WTC11 (cell line): ENCODE measurements around the gene NUMA1. TPM values are rescaled to one million over a fixed set of nuclear protein-coding genes. Genes with fewer than 3 reads are reported as not detected.

Experiments
- ATAC-seq: fragments of 200-7000 bp; cut with Tn5 transposase; 2 replicates; pipeline ENCODE4 v1.10.0; 2021; ENCODE audit warnings: mild to moderate bottlenecking, moderate library complexity
- CTCF ChIA-PET: fragments of 300-600 bp; sonication (Branson Sonifier 250); formaldehyde crosslinking; loops from one replicate; lab custom pipeline; 2021; ENCODE audit warnings: antibody characterized with exemption; lab: Charles Lee
- POLR2A ChIA-PET: fragments of 350-600 bp; sonication (Branson Sonifier 250); formaldehyde crosslinking; loops from one replicate; lab custom pipeline; 2021; ENCODE audit warnings: antibody characterized with exemption; lab: Charles Lee
- DNase-seq: peaks from one replicate; pipeline ENCODE4 v3.0.0; 2021; ENCODE audit warnings: low spot score
- H3K27ac Mint-ChIP-seq: 2 replicates; pipeline ENCODE4 v1.8.0; 2021; ENCODE audit warnings: mixed read lengths
- H3K27me3 Mint-ChIP-seq: 2 replicates; pipeline ENCODE4 v1.8.0; 2021; ENCODE audit warnings: low read depth, mild to moderate bottlenecking, moderate library complexity, mixed read lengths
- H3K36me3 Mint-ChIP-seq: 2 replicates; pipeline ENCODE4 v1.8.0; 2021; ENCODE audit warnings: mixed read lengths
- H3K4me1 Mint-ChIP-seq: 2 replicates; pipeline ENCODE4 v1.8.0; 2022; ENCODE audit warnings: mixed read lengths
- H3K4me3 Mint-ChIP-seq: 2 replicates; pipeline ENCODE4 v1.8.0; 2021; ENCODE audit warnings: mild to moderate bottlenecking, moderate library complexity, mixed read lengths
- H3K9me3 Mint-ChIP-seq: 2 replicates; pipeline ENCODE4 v1.8.0; 2021; ENCODE audit warnings: mixed read lengths
- HMGA2 ChIP-seq: fragments of 250-450 bp; sonication (Bioruptor Pico); IDR thresholded peaks from 2 replicates; pipeline ENCODE4 v1.4.0; 2021; ENCODE audit warnings: mild to moderate bottlenecking, moderate library complexity
- IRF2 ChIP-seq: sonication (generic); formaldehyde crosslinking; IDR thresholded peaks from 2 replicates; pipeline ENCODE4 v1.8.0; 2022; ENCODE audit warnings: low read depth, missing genetic modification reagents, borderline replicate concordance
- MXD4 ChIP-seq: fragments of 250-450 bp; sonication (Bioruptor Pico); IDR thresholded peaks from 2 replicates; pipeline ENCODE4 v1.8.0; 2021; ENCODE audit warnings: mild to moderate bottlenecking, moderate library complexity, borderline replicate concordance
- MYBL2 ChIP-seq: sonication (generic); formaldehyde crosslinking; IDR thresholded peaks from 2 replicates; pipeline ENCODE4 v1.8.1; 2023; ENCODE audit warnings: mild to moderate bottlenecking, moderate library complexity, missing genetic modification reagents
- NR2C2 ChIP-seq: sonication (generic); formaldehyde crosslinking; IDR thresholded peaks from 2 replicates; pipeline ENCODE4 v1.8.0; 2022; ENCODE audit warnings: mild to moderate bottlenecking, missing genetic modification reagents
- TEAD4 ChIP-seq: sonication (generic); formaldehyde crosslinking; IDR thresholded peaks from 2 replicates; pipeline ENCODE4 v1.8.0; 2022; ENCODE audit warnings: mild to moderate bottlenecking, missing genetic modification reagents
- ZNF121 ChIP-seq: sonication (generic); formaldehyde crosslinking; IDR thresholded peaks from 2 replicates; pipeline ENCODE4 v1.8.0; 2023; ENCODE audit warnings: missing genetic modification reagents
- total RNA-seq: library from RNA; stranded (reverse); gene quantifications from 3 replicates; pipeline ENCODE4 v1.2.3, GENCODE V29; 2021
- TF ChIP-seq, protein P1 (sequence below): fragments of 250-450 bp; sonication (Bioruptor Pico); IDR thresholded peaks from 2 replicates; pipeline ENCODE4 v1.9.0; 2021; ENCODE audit warnings: mild to moderate bottlenecking
- TF ChIP-seq, protein P2 (sequence below): sonication (generic); formaldehyde crosslinking; IDR thresholded peaks from 2 replicates; pipeline ENCODE4 v1.8.1; 2023; ENCODE audit warnings: mild to moderate bottlenecking, missing genetic modification reagents
- TF ChIP-seq, protein P3 (sequence below): fragments of 250-450 bp; sonication (Bioruptor Pico); IDR thresholded peaks from 2 replicates; pipeline ENCODE4 v1.8.0; 2021; ENCODE audit warnings: mild to moderate bottlenecking
- TF ChIP-seq, protein P4 (sequence below): sonication (generic); formaldehyde crosslinking; conservative IDR thresholded peaks from 2 replicates; pipeline ENCODE4 v1.8.1; 2022; ENCODE audit warnings: mild to moderate bottlenecking, missing genetic modification reagents
- TF ChIP-seq, protein P5 (sequence below): sonication (generic); formaldehyde crosslinking; IDR thresholded peaks from 2 replicates; pipeline ENCODE4 v1.8.1; 2023; ENCODE audit warnings: mild to moderate bottlenecking, moderate library complexity, missing genetic modification reagents
- TF ChIP-seq, protein P6 (sequence below): sonication (generic); formaldehyde crosslinking; IDR thresholded peaks from 2 replicates; pipeline ENCODE4 v1.8.1; 2022; ENCODE audit warnings: low read depth, missing genetic modification reagents, borderline replicate concordance
- TF ChIP-seq, protein P7 (sequence below): sonication (generic); formaldehyde crosslinking; IDR thresholded peaks from 2 replicates; pipeline ENCODE4 v1.8.1; 2023; ENCODE audit warnings: mild to moderate bottlenecking, missing genetic modification reagents
- TF ChIP-seq, protein P8 (sequence below): sonication (generic); formaldehyde crosslinking; IDR thresholded peaks from 2 replicates; pipeline ENCODE4 v1.8.1; 2022; ENCODE audit warnings: missing genetic modification reagents, borderline replicate concordance
- TF ChIP-seq, protein P9 (sequence below): sonication (generic); formaldehyde crosslinking; IDR thresholded peaks from 2 replicates; pipeline ENCODE4 v1.8.1; 2023; ENCODE audit warnings: mild to moderate bottlenecking, missing genetic modification reagents, borderline replicate concordance

The NUMA1 gene
- total RNA-seq, 1 experiment from 2014 or later: 147 TPM

DNA sequence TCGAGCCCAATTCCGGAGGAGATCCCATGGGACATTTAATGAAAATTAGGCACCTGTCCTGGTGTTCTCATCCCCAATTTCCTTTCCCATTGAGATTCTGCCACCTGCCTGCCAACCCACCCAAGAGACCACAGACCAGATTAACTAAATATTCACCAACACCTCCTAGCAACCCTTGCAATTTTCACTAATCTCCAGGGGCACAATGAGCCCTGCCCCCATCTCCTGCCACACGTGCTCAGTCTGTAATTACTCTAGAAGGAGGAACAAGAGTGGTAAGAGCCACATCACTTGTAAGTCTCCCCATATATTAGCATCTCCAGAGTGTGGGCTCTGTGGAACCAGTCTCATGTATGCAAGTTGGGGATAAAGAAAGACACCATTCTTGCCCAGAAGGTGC, 43.7 kb downstream of the NUMA1 start:
- CTCF ChIA-PET: interaction anchor here (0.8 to 4.7 kb wide), 2 partner anchors 11 to 12 kb away, joined by 6 to 81 read pairs; no protein-coding TSS in a partner anchor
- no peaks in the 10 kb centered on the region for H3K9me3 Mint-ChIP-seq

DNA sequence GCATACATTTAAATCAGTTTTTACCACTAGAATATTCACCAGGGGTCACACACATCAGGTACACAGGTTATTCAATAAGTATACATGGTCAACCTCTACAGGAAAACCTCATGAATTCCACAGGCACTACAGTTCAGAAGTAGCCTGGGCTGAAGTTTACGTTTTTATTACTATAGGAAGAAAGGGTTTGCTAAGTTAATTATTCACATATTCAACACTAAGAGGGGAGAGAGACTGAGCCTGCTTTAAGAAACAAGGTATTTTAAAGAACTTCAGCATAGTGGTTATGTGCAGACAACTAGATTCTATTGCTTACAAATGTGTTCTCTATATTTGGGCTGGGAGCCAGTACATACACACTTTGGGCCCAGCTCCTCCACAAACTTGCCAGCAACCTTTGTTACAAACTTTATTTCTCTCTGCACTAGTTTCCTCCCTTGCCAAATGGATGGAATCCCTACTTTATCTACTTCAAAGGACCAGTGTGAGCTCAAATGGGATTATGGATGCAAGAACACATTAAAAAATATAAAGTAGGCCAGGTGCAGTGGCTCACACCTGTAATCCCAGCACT, 49.8 kb downstream of the NUMA1 start:
- CTCF ChIA-PET: interaction anchor here (1.1 to 4.6 kb wide), 3 partner anchors 9 to 208 kb away, joined by 3 to 29 read pairs (median 5); no protein-coding TSS in a partner anchor
- ATAC-seq (no peak), DNase-seq (no peak)
- no peak overlapping the region for H3K4me3 Mint-ChIP-seq
- POLR2A ChIA-PET: no interaction called here
- H3K27ac Mint-ChIP-seq: no peak overlapping the region
- no peaks in the 10 kb centered on the region for H3K27me3 Mint-ChIP-seq
- peaks cover 23% of the 10 kb centered on the region for H3K36me3 Mint-ChIP-seq
- no peaks in the 10 kb centered on the region for H3K9me3 Mint-ChIP-seq
- peaks cover 2% of the 10 kb centered on the region; the same call in 1 of the 2 replicates for H3K4me1 Mint-ChIP-seq
- TF ChIP-seq TEAD4 (CRISPR knock-in tag) (no peak), MXD4 (CRISPR knock-in tag) (no peak), MYBL2 (no peak)
- TF ChIP-seq, protein P1, sequence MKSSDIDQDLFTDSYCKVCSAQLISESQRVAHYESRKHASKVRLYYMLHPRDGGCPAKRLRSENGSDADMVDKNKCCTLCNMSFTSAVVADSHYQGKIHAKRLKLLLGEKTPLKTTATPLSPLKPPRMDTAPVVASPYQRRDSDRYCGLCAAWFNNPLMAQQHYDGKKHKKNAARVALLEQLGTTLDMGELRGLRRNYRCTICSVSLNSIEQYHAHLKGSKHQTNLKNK: no peak
- TF ChIP-seq, protein P2, sequence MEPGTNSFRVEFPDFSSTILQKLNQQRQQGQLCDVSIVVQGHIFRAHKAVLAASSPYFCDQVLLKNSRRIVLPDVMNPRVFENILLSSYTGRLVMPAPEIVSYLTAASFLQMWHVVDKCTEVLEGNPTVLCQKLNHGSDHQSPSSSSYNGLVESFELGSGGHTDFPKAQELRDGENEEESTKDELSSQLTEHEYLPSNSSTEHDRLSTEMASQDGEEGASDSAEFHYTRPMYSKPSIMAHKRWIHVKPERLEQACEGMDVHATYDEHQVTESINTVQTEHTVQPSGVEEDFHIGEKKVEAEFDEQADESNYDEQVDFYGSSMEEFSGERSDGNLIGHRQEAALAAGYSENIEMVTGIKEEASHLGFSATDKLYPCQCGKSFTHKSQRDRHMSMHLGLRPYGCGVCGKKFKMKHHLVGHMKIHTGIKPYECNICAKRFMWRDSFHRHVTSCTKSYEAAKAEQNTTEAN (CRISPR knock-in tag): no peak
- TF ChIP-seq, protein P3, sequence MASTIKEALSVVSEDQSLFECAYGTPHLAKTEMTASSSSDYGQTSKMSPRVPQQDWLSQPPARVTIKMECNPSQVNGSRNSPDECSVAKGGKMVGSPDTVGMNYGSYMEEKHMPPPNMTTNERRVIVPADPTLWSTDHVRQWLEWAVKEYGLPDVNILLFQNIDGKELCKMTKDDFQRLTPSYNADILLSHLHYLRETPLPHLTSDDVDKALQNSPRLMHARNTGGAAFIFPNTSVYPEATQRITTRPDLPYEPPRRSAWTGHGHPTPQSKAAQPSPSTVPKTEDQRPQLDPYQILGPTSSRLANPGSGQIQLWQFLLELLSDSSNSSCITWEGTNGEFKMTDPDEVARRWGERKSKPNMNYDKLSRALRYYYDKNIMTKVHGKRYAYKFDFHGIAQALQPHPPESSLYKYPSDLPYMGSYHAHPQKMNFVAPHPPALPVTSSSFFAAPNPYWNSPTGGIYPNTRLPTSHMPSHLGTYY (CRISPR knock-in tag): no peak
- TF ChIP-seq, protein P4, sequence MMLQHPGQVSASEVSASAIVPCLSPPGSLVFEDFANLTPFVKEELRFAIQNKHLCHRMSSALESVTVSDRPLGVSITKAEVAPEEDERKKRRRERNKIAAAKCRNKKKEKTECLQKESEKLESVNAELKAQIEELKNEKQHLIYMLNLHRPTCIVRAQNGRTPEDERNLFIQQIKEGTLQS (CRISPR knock-in tag): no peak
- TF ChIP-seq, protein P5, sequence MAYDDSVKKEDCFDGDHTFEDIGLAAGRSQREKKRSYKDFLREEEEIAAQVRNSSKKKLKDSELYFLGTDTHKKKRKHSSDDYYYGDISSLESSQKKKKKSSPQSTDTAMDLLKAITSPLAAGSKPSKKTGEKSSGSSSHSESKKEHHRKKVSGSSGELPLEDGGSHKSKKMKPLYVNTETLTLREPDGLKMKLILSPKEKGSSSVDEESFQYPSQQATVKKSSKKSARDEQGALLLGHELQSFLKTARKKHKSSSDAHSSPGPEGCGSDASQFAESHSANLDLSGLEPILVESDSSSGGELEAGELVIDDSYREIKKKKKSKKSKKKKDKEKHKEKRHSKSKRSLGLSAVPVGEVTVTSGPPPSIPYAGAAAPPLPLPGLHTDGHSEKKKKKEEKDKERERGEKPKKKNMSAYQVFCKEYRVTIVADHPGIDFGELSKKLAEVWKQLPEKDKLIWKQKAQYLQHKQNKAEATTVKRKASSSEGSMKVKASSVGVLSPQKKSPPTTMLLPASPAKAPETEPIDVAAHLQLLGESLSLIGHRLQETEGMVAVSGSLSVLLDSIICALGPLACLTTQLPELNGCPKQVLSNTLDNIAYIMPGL: no peak

More for the DNA sequence above, 43.7 kb downstream of the NUMA1 start:
- Mint-ChIP-seq H3K27ac (peak overlapping the region; percentile 16), H3K27me3 (no peaks in the 10 kb centered on the region; the same call in 1 of the 2 replicates), H3K36me3 (peaks cover 20% of the 10 kb centered on the region)
- POLR2A ChIA-PET: no interaction called here
- no peak for ATAC-seq
- TF ChIP-seq HMGA2 (CRISPR knock-in tag): no peak
- TF ChIP-seq, protein P6, sequence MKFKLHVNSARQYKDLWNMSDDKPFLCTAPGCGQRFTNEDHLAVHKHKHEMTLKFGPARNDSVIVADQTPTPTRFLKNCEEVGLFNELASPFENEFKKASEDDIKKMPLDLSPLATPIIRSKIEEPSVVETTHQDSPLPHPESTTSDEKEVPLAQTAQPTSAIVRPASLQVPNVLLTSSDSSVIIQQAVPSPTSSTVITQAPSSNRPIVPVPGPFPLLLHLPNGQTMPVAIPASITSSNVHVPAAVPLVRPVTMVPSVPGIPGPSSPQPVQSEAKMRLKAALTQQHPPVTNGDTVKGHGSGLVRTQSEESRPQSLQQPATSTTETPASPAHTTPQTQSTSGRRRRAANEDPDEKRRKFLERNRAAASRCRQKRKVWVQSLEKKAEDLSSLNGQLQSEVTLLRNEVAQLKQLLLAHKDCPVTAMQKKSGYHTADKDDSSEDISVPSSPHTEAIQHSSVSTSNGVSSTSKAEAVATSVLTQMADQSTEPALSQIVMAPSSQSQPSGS (CRISPR knock-in tag): no peak
- TF ChIP-seq, protein P7, sequence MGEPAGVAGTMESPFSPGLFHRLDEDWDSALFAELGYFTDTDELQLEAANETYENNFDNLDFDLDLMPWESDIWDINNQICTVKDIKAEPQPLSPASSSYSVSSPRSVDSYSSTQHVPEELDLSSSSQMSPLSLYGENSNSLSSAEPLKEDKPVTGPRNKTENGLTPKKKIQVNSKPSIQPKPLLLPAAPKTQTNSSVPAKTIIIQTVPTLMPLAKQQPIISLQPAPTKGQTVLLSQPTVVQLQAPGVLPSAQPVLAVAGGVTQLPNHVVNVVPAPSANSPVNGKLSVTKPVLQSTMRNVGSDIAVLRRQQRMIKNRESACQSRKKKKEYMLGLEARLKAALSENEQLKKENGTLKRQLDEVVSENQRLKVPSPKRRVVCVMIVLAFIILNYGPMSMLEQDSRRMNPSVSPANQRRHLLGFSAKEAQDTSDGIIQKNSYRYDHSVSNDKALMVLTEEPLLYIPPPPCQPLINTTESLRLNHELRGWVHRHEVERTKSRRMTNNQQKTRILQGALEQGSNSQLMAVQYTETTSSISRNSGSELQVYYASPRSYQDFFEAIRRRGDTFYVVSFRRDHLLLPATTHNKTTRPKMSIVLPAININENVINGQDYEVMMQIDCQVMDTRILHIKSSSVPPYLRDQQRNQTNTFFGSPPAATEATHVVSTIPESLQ (CRISPR knock-in tag): no peak
- no peak for TF ChIP-seq ZNF121 (CRISPR knock-in tag)
- TF ChIP-seq, protein P8, sequence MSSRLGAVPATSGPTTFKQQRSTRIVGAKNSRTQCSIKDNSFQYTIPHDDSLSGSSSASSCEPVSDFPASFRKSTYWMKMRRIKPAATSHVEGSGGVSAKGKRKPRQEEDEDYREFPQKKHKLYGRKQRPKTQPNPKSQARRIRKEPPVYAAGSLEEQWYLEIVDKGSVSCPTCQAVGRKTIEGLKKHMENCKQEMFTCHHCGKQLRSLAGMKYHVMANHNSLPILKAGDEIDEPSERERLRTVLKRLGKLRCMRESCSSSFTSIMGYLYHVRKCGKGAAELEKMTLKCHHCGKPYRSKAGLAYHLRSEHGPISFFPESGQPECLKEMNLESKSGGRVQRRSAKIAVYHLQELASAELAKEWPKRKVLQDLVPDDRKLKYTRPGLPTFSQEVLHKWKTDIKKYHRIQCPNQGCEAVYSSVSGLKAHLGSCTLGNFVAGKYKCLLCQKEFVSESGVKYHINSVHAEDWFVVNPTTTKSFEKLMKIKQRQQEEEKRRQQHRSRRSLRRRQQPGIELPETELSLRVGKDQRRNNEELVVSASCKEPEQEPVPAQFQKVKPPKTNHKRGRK (CRISPR knock-in tag): no peak
- TF ChIP-seq, protein P9, sequence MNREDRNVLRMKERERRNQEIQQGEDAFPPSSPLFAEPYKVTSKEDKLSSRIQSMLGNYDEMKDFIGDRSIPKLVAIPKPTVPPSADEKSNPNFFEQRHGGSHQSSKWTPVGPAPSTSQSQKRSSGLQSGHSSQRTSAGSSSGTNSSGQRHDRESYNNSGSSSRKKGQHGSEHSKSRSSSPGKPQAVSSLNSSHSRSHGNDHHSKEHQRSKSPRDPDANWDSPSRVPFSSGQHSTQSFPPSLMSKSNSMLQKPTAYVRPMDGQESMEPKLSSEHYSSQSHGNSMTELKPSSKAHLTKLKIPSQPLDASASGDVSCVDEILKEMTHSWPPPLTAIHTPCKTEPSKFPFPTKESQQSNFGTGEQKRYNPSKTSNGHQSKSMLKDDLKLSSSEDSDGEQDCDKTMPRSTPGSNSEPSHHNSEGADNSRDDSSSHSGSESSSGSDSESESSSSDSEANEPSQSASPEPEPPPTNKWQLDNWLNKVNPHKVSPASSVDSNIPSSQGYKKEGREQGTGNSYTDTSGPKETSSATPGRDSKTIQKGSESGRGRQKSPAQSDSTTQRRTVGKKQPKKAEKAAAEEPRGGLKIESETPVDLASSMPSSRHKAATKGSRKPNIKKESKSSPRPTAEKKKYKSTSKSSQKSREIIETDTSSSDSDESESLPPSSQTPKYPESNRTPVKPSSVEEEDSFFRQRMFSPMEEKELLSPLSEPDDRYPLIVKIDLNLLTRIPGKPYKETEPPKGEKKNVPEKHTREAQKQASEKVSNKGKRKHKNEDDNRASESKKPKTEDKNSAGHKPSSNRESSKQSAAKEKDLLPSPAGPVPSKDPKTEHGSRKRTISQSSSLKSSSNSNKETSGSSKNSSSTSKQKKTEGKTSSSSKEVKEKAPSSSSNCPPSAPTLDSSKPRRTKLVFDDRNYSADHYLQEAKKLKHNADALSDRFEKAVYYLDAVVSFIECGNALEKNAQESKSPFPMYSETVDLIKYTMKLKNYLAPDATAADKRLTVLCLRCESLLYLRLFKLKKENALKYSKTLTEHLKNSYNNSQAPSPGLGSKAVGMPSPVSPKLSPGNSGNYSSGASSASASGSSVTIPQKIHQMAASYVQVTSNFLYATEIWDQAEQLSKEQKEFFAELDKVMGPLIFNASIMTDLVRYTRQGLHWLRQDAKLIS (CRISPR knock-in tag): no peak
- TF ChIP-seq NR2C2 (CRISPR knock-in tag): no peak
- TF ChIP-seq, protein P4 (CRISPR knock-in tag): no peak
- no peak for TF ChIP-seq IRF2
- TF ChIP-seq, all 79 proteins: peak for 0
- H3K4me3 Mint-ChIP-seq: no peak overlapping the region
- H3K4me1 Mint-ChIP-seq: peaks cover 10% of the 10 kb centered on the region
- no peak for DNase-seq
